Peyer's patch (tissue), 4 donors: Measurements from ENCODE around the gene PSMD13.

ENCODE experiments used
- POLR2A ChIP-seq, 2 donors: fragments of 450-650 bp; IDR thresholded peaks; one replicate each; pipeline ENCODE4 v1.5.1; 2017; ENCODE audit warnings: antibody characterized with exemption in 2 of 2, mild to moderate bottlenecking in 2 of 2, moderate library complexity in 2 of 2
- TF ChIP-seq, protein P1 (sequence below), 6 experiments: fragments of 450-650 bp in 4 of 6; fragments of 200-600 bp in 2 of 6; sonication (generic) in 1 of 6; IDR thresholded peaks; one replicate each; pipeline ENCODE4 v1.5.1; 2017 to 2019; ENCODE audit warnings: antibody characterized with exemption in 6 of 6, mild to moderate bottlenecking in 3 of 6, moderate library complexity in 1 of 6

DNA sequence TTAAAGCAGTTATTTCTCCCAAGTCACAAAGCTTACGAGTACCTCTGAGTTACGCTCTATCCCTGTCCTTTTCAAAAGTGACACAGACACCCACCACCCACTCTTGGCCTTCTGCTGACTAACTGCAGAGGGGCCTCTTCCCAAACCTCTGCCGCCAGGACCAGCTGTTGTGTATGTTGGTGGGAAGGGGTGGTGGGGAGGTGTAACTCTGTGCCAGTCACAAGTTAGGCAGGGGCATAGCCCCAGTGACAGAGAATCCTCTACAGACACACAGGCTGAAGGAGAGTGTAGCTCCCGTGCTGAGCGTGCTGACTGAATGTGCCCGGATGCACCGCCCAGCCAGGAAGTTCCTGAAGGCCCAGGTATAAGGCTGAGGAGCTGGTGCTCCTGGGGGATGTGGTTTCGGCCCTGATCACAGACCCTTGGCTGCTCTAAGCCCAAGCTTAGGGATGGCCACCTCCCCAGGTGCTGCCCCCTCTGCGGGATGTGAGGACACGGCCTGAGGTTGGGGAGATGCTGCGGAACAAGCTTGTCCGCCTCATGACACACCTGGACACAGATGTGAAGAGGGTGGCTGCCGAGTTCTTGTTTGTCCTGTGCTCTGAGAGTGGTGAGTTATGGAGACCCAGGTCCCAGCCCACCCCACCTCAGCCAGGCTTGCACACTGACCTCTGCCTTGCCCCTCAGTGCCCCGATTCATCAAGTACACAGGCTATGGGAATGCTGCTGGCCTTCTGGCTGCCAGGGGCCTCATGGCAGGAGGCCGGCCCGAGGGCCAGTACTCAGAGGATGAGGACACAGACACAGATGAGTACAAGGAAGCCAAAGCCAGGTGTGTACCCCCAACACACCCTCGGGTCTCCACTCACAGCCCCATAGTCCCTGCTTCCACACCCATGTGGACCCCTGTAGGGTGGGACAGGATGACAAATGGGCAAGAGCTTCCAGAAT is 24.4 kb upstream of the PSMD13 start:
- no peak for TF ChIP-seq POLR2A (IDR thresholded peaks at IDR 0.05)
- TF ChIP-seq, protein P1, sequence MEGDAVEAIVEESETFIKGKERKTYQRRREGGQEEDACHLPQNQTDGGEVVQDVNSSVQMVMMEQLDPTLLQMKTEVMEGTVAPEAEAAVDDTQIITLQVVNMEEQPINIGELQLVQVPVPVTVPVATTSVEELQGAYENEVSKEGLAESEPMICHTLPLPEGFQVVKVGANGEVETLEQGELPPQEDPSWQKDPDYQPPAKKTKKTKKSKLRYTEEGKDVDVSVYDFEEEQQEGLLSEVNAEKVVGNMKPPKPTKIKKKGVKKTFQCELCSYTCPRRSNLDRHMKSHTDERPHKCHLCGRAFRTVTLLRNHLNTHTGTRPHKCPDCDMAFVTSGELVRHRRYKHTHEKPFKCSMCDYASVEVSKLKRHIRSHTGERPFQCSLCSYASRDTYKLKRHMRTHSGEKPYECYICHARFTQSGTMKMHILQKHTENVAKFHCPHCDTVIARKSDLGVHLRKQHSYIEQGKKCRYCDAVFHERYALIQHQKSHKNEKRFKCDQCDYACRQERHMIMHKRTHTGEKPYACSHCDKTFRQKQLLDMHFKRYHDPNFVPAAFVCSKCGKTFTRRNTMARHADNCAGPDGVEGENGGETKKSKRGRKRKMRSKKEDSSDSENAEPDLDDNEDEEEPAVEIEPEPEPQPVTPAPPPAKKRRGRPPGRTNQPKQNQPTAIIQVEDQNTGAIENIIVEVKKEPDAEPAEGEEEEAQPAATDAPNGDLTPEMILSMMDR (IDR thresholded peaks at IDR 0.05): no peak
